SK-N-MC (cell line): Measurements from ENCODE around the gene RANBP2.
A peak's percentile ranks its signal among the peaks of the same experiment; 100 is the strongest.

Experiments used
- DNase-seq: peaks from one replicate; pipeline ENCODE4 v3.0.0-alpha.2; 2011; ENCODE audit warnings: low read depth, low spot score
- H3K27ac ChIP-seq: fragments of 200-600 bp; sonication (generic); 2 replicates; pipeline ENCODE4 v1.5.1; 2016; ENCODE audit warnings: mixed run types
- H3K36me3 ChIP-seq: fragments of 200-600 bp; sonication (generic); 2 replicates; pipeline ENCODE4 v1.6.1; 2017; ENCODE audit warnings: antibody characterized with exemption, low read length, mixed read lengths; ENCODE audit not compliant: insufficient read depth
- H3K4me3 ChIP-seq: fragments of 200-600 bp; sonication (generic); 2 replicates; pipeline ENCODE4 v1.5.1; 2016
- H3K9ac ChIP-seq: fragments of 200-600 bp; sonication (generic); 2 replicates; pipeline ENCODE4 v1.8.0; 2017; ENCODE audit warnings: mixed run types, mixed read lengths; ENCODE audit not compliant: insufficient read length
- H3K9me3 ChIP-seq: fragments of 200-600 bp; sonication (generic); 2 replicates; pipeline ENCODE4 v1.6.1; 2017; ENCODE audit warnings: low read depth, mild to moderate bottlenecking, antibody characterized with exemption, low read length, moderate library complexity, mixed read lengths
- EZH2 ChIP-seq: fragments of 200-600 bp; sonication (generic); IDR thresholded peaks from one replicate; pipeline ENCODE4 v1.6.1; 2017; ENCODE audit warnings: antibody characterized with exemption
- FOXP2 ChIP-seq: optimal IDR thresholded peaks from 2 replicates; pipeline ENCODE3; 2011; ENCODE audit warnings: mild to moderate bottlenecking, moderate library complexity; ENCODE audit not compliant: insufficient read depth; ENCODE audit errors: extremely low read length, control extremely low read depth
- POLR2AphosphoS5 ChIP-seq: IDR thresholded peaks from 2 replicates; pipeline ENCODE4 v1.6.1; 2012; ENCODE audit warnings: mild to moderate bottlenecking, low read depth, low read length, borderline replicate concordance

The RANBP2 gene

GRCh38 chr2:108806371-108807113 lies 87.3 kb downstream of the RANBP2 start:
- Histone ChIP-seq H3K27ac (peak overlapping the region; percentile 84), H3K36me3 (peaks cover 59% of the 10 kb centered on the region), H3K9ac (no peak overlapping the region), H3K9me3 (peaks cover 6% of the 10 kb centered on the region; the same call in 1 of the 2 replicates), H3K4me3 (peak overlapping the region; percentile 34)
- DNase-seq, result no peak
- TF ChIP-seq FOXP2, result no peak
- no peak for TF ChIP-seq POLR2AphosphoS5
- no peak for TF ChIP-seq EZH2

- Histone ChIP-seq H3K36me3 (peaks cover 73% of the 10 kb centered on the region), H3K9me3 (peaks cover 6% of the 10 kb centered on the region; the same call in 1 of the 2 replicates)
- TF ChIP-seq POLR2AphosphoS5, result no peak
- no peak for TF ChIP-seq EZH2
- TF ChIP-seq FOXP2, result no peak
Observed at GRCh38 chr2:108809936-108810335, 90.7 kb downstream of the RANBP2 start.

GRCh38 chr2:108810993-108811957 lies 92.0 kb downstream of the RANBP2 start:
- H3K9ac ChIP-seq, result no peak overlapping the region
- peaks cover 6% of the 10 kb centered on the region; the same call in 1 of the 2 replicates for H3K9me3 ChIP-seq
- TF ChIP-seq EZH2 (no peak), POLR2AphosphoS5 (no peak), FOXP2 (no peak)
- peaks cover 82% of the 10 kb centered on the region for H3K36me3 ChIP-seq
- H3K27ac ChIP-seq, result no peak overlapping the region
- no peak for DNase-seq
- H3K4me3 ChIP-seq, result no peak overlapping the region

More at GRCh38 chr2:108809936-108810335, 90.7 kb downstream of the RANBP2 start:
- no peak for DNase-seq
- H3K9ac ChIP-seq, result no peak overlapping the region
- H3K27ac ChIP-seq, result no peak overlapping the region
- no peak overlapping the region for H3K4me3 ChIP-seq

- Histone ChIP-seq H3K27ac (no peak overlapping the region), H3K4me3 (no peak overlapping the region), H3K9ac (no peak overlapping the region), H3K36me3 (peaks cover 89% of the 10 kb centered on the region), H3K9me3 (peaks cover 9% of the 10 kb centered on the region; the same call in 1 of the 2 replicates)
- DNase-seq, result no peak
- TF ChIP-seq EZH2, result no peak
- TF ChIP-seq POLR2AphosphoS5, result no peak
- TF ChIP-seq FOXP2, result no peak
Observed at GRCh38 chr2:108813732-108814131, 94.5 kb downstream of the RANBP2 start.

- Histone ChIP-seq H3K27ac (no peak overlapping the region), H3K4me3 (no peak overlapping the region), H3K9me3 (0 out of 2 replicates have a peak, but pooled peaks cover 9% of the 10 kb centered on the region), H3K36me3 (peaks cover 72% of the 10 kb centered on the region), H3K9ac (no peak overlapping the region)
- TF ChIP-seq POLR2AphosphoS5, result no peak
- no peak for TF ChIP-seq FOXP2
- no peak for TF ChIP-seq EZH2
- DNase-seq, result no peak
Observed at GRCh38 chr2:108820482-108820881, 101.2 kb downstream of the RANBP2 start.

- TF ChIP-seq EZH2, result no peak
- TF ChIP-seq FOXP2, result no peak
- no peak for TF ChIP-seq POLR2AphosphoS5
- 0 out of 2 replicates have a peak, but pooled peaks cover 10% of the 10 kb centered on the region for H3K9me3 ChIP-seq
- no peak for DNase-seq
- no peak overlapping the region for H3K9ac ChIP-seq
- no peak overlapping the region for H3K4me3 ChIP-seq
- H3K27ac ChIP-seq, result no peak overlapping the region
- H3K36me3 ChIP-seq, result peaks cover 58% of the 10 kb centered on the region
Observed at GRCh38 chr2:108823286-108823685, 104.0 kb downstream of the RANBP2 start.

GRCh38 chr2:108824316-108825070 lies 105.2 kb downstream of the RANBP2 start:
- peaks cover 48% of the 10 kb centered on the region for H3K36me3 ChIP-seq
- H3K9ac ChIP-seq, result no peak overlapping the region
- H3K4me3 ChIP-seq, result no peak overlapping the region
- no peak overlapping the region; the same call in 1 of the 2 replicates for H3K27ac ChIP-seq
- DNase-seq, result no peak
- 0 out of 2 replicates have a peak, but pooled peaks cover 3% of the 10 kb centered on the region for H3K9me3 ChIP-seq
- no peak for TF ChIP-seq POLR2AphosphoS5
- no peak for TF ChIP-seq EZH2
- no peak for TF ChIP-seq FOXP2

GRCh38 chr2:108825254-108825653 lies 106.0 kb downstream of the RANBP2 start:
- Histone ChIP-seq H3K4me3 (no peak overlapping the region), H3K9ac (no peak overlapping the region), H3K27ac (no peak overlapping the region), H3K36me3 (peaks cover 40% of the 10 kb centered on the region), H3K9me3 (0 out of 2 replicates have a peak, but pooled peaks cover 3% of the 10 kb centered on the region)
- DNase-seq, result no peak
- TF ChIP-seq FOXP2, result no peak
- no peak for TF ChIP-seq EZH2
- TF ChIP-seq POLR2AphosphoS5, result no peak
